OCI-LY1 (cell line): ENCODE results near the gene HAUS1.

ENCODE experiments used
- H2AFZ ChIP-seq: fragments of 200-600 bp; sonication (generic), shearing (Covaris generic); 2 replicates; pipeline ENCODE4 v1.6.0; 2014; ENCODE audit warnings: antibody characterized with exemption, mild to moderate bottlenecking, low read length
- H3F3A ChIP-seq: fragments of 200-600 bp; sonication (generic), shearing (Covaris generic); 2 replicates; pipeline ENCODE4 v1.6.0; 2014; ENCODE audit warnings: mild to moderate bottlenecking, antibody characterized with exemption, low read length, moderate library complexity; ENCODE audit not compliant: insufficient read depth
- H3K27ac ChIP-seq: fragments of 200-600 bp; sonication (generic); 2 replicates; pipeline ENCODE4 v1.5.1; 2014; ENCODE audit warnings: low read length, mixed run types, mild to moderate bottlenecking, low read depth; ENCODE audit not compliant: poor library complexity, severe bottlenecking
- H3K27me3 ChIP-seq: fragments of 200-600 bp; sonication (generic); 2 replicates; pipeline ENCODE4 v1.6.0; 2014; ENCODE audit warnings: antibody characterized with exemption, mild to moderate bottlenecking, low read length, moderate library complexity; ENCODE audit not compliant: insufficient read depth
- H3K36me3 ChIP-seq: fragments of 200-600 bp; sonication (generic); 2 replicates; pipeline ENCODE4 v1.6.1; 2014; ENCODE audit warnings: mild to moderate bottlenecking, antibody characterized with exemption, low read length, moderate library complexity, mixed read lengths; ENCODE audit not compliant: insufficient read depth
- H3K4me1 ChIP-seq: fragments of 200-600 bp; sonication (generic); 2 replicates; pipeline ENCODE4 v1.5.1; 2014; ENCODE audit warnings: mild to moderate bottlenecking, low read length, moderate library complexity; ENCODE audit not compliant: insufficient read depth, severe bottlenecking
- H3K4me2 ChIP-seq: fragments of 200-600 bp; sonication (generic), shearing (Covaris generic); 2 replicates; pipeline ENCODE4 v1.6.1; 2014; ENCODE audit warnings: low read length
- H3K4me3 ChIP-seq: fragments of 200-600 bp; sonication (generic); 2 replicates; pipeline ENCODE4 v1.5.1; 2014; ENCODE audit warnings: low read length, low read depth, mild to moderate bottlenecking, mixed read lengths; ENCODE audit not compliant: poor library complexity, severe bottlenecking
- H3K79me2 ChIP-seq: fragments of 200-600 bp; shearing (Covaris generic); 2 replicates; pipeline ENCODE4 v1.6.1; 2016; ENCODE audit warnings: mixed run types, low read length, mixed read lengths; ENCODE audit not compliant: insufficient read depth
- H3K9ac ChIP-seq: fragments of 200-600 bp; sonication (generic), shearing (Covaris generic); 2 replicates; pipeline ENCODE4 v1.6.1; 2014; ENCODE audit warnings: mild to moderate bottlenecking, low read length, mixed read lengths
- H3K9me2 ChIP-seq: fragments of 200-600 bp; sonication (generic), shearing (Covaris generic); 2 replicates; pipeline ENCODE4 v1.6.1; 2014; ENCODE audit warnings: low read depth, mild to moderate bottlenecking, low read length, mixed read lengths
- H3K9me3 ChIP-seq: fragments of 200-600 bp; shearing (Covaris generic); 2 replicates; pipeline ENCODE4 v1.6.1; 2014; ENCODE audit warnings: low read length, mixed read lengths
- H4K20me1 ChIP-seq: fragments of 200-600 bp; sonication (generic), shearing (Covaris generic); 2 replicates; pipeline ENCODE4 v1.6.0; 2016; ENCODE audit warnings: mild to moderate bottlenecking, low read length; ENCODE audit not compliant: insufficient read depth
- EZH2 ChIP-seq: fragments of 200-600 bp; sonication (generic), shearing (Covaris generic); IDR thresholded peaks from 2 replicates; pipeline ENCODE4 v1.8.0; 2017; ENCODE audit warnings: borderline replicate concordance, mixed run types, mild to moderate bottlenecking, antibody characterized with exemption, low read length, moderate library complexity, mixed read lengths
- TF ChIP-seq, protein P1 (sequence below): fragments of 200-600 bp; sonication (generic), shearing (Covaris generic); IDR thresholded peaks from 2 replicates; pipeline ENCODE4 v1.5.1; 2017; ENCODE audit warnings: mild to moderate bottlenecking, antibody characterized with exemption, low read length, moderate library complexity, mixed read lengths

Gene HAUS1

DNA sequence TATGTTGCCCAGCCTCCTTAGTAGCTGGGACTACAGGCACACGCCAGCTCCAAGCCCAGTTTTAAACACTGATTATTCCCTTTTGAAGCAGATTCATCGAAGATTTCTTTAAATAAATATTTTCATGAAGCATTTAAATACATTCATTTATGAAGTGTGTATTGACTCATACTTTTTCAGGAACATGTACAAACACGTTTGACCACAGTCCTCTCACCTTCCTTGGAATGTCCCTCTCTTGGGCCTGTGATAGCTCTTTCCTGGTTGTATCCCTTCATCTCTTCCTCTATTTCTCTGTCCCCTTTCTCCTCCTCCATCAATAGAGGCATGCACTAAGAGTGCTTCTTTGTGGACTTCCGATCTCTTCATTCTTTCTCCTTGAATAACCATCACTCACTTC lies 34.7 kb upstream of the HAUS1 start:
- H3K9ac ChIP-seq = no peak overlapping the region
- TF ChIP-seq, protein P1, sequence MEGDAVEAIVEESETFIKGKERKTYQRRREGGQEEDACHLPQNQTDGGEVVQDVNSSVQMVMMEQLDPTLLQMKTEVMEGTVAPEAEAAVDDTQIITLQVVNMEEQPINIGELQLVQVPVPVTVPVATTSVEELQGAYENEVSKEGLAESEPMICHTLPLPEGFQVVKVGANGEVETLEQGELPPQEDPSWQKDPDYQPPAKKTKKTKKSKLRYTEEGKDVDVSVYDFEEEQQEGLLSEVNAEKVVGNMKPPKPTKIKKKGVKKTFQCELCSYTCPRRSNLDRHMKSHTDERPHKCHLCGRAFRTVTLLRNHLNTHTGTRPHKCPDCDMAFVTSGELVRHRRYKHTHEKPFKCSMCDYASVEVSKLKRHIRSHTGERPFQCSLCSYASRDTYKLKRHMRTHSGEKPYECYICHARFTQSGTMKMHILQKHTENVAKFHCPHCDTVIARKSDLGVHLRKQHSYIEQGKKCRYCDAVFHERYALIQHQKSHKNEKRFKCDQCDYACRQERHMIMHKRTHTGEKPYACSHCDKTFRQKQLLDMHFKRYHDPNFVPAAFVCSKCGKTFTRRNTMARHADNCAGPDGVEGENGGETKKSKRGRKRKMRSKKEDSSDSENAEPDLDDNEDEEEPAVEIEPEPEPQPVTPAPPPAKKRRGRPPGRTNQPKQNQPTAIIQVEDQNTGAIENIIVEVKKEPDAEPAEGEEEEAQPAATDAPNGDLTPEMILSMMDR = no peak
- TF ChIP-seq EZH2 = no peak
- H3K27me3 ChIP-seq = no peaks in the 10 kb centered on the region
- H2AFZ ChIP-seq = no peak overlapping the region
- H3K9me2 ChIP-seq = no peaks in the 10 kb centered on the region
- no peaks in the 10 kb centered on the region for H3K79me2 ChIP-seq
- no peak overlapping the region for H3K4me2 ChIP-seq
- no peaks in the 10 kb centered on the region for H3K9me3 ChIP-seq
- no peaks in the 10 kb centered on the region; the same call in 1 of the 2 replicates for H3K36me3 ChIP-seq
- no peak overlapping the region for H3K27ac ChIP-seq
- H3K4me3 ChIP-seq = no peak overlapping the region
- H3F3A ChIP-seq = no peaks in the 10 kb centered on the region
- H3K4me1 ChIP-seq = peaks cover 6% of the 10 kb centered on the region
- no peaks in the 10 kb centered on the region for H4K20me1 ChIP-seq

DNA sequence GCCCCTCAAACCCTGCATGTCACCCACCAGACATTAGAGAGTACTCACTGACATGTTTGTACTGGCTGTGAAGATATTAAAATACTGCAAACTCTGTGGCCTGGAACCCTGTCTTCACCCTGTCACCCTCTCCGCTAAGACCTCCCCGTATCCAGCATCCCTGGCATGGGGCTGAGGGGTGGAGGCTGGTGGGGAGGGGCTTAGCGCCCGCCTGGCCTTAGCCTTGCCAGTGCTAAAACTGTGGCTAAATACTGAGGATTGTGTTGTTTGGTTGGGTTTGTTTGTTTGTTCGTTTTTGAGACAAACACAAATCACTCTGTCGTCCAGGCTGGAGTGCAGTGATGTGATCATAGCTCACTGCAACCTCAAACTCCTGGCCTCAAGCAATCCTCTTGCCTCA lies 34.0 kb upstream of the HAUS1 start:
- H3K4me2 ChIP-seq = no peak overlapping the region
- no peaks in the 10 kb centered on the region for H3F3A ChIP-seq
- no peaks in the 10 kb centered on the region for H4K20me1 ChIP-seq
- no peak overlapping the region for H3K4me3 ChIP-seq
- H3K9ac ChIP-seq = no peak overlapping the region
- no peaks in the 10 kb centered on the region for H3K27me3 ChIP-seq
- H2AFZ ChIP-seq = no peak overlapping the region
- no peak overlapping the region for H3K27ac ChIP-seq
- H3K4me1 ChIP-seq = peaks cover 6% of the 10 kb centered on the region
- no peak for TF ChIP-seq EZH2
- TF ChIP-seq, protein P1 = no peak
- no peaks in the 10 kb centered on the region for H3K9me2 ChIP-seq
- H3K9me3 ChIP-seq = no peaks in the 10 kb centered on the region
- no peaks in the 10 kb centered on the region for H3K79me2 ChIP-seq
- no peaks in the 10 kb centered on the region; the same call in 1 of the 2 replicates for H3K36me3 ChIP-seq

DNA sequence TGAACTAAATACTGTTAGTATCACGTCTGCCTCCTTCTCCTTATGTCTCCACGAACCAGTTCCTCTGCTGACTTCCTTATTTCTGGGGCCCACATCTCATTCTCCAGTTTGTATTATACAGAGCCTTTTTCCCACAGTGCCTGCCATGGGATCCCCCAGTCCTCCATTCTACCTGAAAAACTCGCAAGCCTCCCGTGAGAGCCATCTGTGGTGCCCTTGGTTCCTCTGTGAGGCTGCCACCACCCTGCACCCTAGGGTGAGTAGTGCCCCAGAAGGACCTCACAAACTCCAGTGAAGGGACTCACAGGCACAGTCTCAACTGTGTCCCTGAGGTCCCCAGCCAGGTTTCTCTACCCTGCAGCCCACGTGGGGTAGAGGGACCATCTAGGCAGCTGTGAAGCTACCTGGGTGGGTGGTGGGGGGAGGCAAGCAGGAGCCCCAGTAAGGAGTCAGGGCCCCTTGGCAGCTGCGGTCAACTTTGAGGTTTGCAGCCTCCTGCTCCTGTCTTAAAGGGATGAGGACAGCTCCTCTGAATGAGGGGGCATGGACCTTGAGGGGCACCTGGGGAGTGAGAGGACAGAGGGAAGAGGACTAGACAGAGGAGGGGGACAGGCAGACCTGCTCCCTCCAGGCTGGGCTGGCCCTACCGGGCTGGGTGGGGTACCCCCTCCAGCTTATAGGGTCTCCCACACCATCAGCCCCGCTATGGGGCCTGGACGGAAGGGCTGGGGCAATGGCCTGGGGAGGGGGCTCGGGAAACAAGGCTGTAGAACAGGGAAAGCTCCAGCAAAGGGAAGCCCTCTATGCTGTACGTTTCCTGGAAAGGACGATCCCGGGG lies 33.2 kb upstream of the HAUS1 start:
- no peak overlapping the region for H3K4me3 ChIP-seq
- TF ChIP-seq, protein P1 = no peak
- TF ChIP-seq EZH2 = no peak
- no peaks in the 10 kb centered on the region; the same call in 1 of the 2 replicates for H3K36me3 ChIP-seq
- H3K9me2 ChIP-seq = no peaks in the 10 kb centered on the region
- H3K79me2 ChIP-seq = no peaks in the 10 kb centered on the region
- H3K27ac ChIP-seq = no peak overlapping the region
- H3K4me2 ChIP-seq = no peak overlapping the region
- H3K4me1 ChIP-seq = peaks cover 6% of the 10 kb centered on the region
- no peaks in the 10 kb centered on the region for H4K20me1 ChIP-seq
- H3K9me3 ChIP-seq = no peaks in the 10 kb centered on the region
- no peaks in the 10 kb centered on the region for H3F3A ChIP-seq
- no peak overlapping the region for H2AFZ ChIP-seq
- H3K27me3 ChIP-seq = no peaks in the 10 kb centered on the region
- H3K9ac ChIP-seq = no peak overlapping the region
